ENCODE measurements around the gene SAXO1.
"Not testable (repeated sequence)": the region's sequence is repeated elsewhere in the genome, so short reads cannot be mapped to it uniquely, and the experiment has no call there.

The SAXO1 gene

DNA sequence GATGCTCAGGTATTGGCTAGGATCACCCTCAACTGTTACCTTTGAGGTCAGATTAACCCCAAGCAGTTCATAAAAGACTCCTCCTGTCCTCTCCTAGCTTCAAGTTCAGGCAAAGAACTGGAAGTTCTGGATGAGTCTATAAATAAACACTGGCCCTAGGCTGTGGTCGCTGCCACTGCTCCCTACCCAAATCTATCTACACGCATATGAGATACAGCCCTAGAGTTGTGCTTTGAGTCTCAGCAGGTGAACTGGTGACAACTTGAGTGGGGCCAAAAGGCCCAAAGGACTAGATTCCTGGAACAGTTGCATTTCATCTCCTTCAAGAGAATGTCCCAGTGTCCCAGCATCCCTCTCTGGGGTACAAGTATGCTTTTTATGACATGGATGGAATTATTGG lies 62.6 kb downstream of the SAXO1 start:
- no peak for DNase-seq (ENCODE audit: low read depth)

- no peak for DNase-seq (ENCODE audit: low read depth)
Observed at GRCh38 chr9:18969128-18969527, 63.9 kb downstream of the SAXO1 start.

DNA sequence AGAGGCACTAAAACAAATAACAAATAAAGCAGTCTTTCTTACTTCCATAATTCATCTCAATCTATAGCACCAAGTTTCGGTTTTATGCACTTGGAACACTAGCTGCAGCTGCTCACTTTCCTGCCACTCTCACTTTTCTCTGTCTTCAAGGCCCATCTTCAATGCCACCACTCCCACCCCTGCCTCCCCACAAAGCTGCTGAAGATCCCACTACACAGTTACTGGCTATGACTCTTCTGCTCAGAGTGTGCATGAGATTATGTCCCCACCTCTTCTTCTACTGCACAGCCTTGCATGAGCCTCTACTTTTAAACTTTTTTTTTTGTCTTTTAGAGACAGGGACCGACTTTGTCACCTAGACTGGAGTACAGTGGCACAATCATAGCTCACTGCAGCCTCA lies 77.4 kb downstream of the SAXO1 start:
- no peak for DNase-seq (ENCODE audit: low read depth)

- DNase-seq (ENCODE audit: low read depth): no peak
Observed at GRCh38 chr9:18951936-18952335, 81.1 kb downstream of the SAXO1 start.

GRCh38 chr9:18947892-18948339 lies 85.1 kb downstream of the SAXO1 start:
- no peak for DNase-seq (ENCODE audit: low read depth)

DNA sequence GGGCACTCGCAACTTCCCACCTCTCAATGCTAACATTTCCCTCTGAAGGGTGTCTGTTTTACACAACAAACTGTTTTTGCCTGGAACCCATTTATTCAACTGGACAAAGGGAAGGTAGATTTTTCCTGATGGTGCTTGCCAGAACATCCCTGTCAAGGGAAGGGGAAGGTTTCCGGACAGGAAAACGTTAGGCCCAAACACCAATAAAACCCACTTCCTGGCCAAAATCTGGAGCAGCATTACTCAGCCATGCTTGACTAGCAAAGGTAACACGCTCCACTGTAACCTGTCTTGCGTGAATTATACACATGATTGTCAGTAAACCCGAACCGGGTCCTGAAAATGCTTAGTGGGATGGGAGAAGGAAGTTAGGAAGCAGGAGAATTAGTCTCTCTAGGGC lies 90.2 kb downstream of the SAXO1 start:
- DNase-seq (ENCODE audit: low read depth): no peak

GRCh38 chr9:18941060-18941740 lies 91.8 kb downstream of the SAXO1 start:
- no peak for DNase-seq (ENCODE audit: low read depth)

- DNase-seq (ENCODE audit: low read depth): no peak
Observed at GRCh38 chr9:18939943-18940342, 93.1 kb downstream of the SAXO1 start.

DNA sequence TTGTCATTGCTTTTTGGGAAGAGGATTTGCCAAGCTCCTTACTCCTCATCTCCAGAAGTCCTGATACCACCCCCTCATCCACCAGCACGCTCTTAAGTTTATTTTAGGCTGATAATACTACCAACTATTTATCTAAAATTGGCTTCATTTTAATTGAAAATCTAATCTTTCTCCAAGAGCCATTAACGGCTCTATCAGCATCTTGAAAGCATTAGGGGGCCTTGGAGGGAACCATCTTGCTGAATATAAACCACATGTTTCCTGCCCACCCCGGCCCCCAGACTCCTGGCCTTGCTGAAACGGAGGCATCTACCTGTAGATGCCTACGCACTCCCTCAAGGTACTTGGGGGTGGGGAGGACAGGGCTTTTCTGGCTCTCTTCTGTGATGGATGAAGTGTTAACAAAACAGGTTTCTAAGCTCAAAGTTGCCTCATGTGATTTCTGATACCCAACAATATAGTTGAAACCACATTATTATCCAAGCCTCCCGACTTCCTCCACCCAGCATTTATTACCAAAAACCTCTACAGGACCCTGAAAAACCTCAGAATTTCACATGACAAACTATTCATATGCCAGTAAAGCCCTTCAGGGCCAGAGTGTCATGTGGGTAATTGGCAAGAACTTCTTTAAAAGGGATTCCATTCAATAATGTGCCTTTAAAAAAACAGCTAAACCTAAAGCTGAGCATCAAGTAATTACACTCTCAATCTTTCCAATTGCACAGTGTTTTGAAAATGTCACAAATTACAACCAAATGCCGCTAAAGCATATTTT lies 96.7 kb downstream of the SAXO1 start:
- no peak for DNase-seq (ENCODE audit: low read depth)

DNA sequence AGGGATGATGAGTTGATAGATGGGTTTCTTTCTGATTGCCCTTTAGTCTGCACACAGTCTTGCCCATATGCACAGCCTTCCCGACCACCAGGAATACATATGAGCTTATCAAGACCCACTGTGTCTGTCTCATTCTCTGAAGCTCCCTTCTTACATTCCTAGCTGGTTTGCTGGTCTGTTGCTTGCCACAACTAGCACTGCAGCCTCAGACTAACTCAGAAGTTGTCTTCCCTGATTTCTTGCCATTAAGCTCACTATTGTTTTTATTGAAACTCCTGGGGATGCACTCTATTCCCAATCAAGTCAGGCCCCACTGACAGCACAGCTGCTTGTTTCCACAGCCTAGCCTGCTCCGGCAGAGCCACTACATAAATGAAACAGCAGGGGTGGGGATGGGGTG lies 97.5 kb downstream of the SAXO1 start:
- DNase-seq (ENCODE audit: low read depth): no peak

DNA sequence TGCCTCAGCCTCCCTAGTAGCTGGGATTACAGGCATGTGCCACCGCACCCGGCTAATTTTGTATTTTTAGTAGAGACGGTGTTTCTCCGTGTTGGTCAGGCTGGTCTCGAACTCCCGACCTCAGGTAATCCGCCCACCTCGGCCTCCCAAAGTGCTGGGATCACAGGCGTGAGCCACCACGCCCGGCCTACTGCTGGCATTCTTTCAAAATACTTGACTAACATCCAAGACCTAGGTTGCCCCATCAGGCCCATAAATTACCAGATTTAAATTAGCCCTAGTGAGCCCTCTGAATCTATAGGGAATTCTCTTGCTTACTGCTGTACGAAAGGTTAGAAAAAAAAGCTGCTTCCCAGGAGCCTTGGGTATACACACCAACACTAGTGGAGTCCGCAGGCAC lies 102.4 kb downstream of the SAXO1 start:
- not testable (repeated sequence) for DNase-seq (ENCODE audit: low read depth)

DNA sequence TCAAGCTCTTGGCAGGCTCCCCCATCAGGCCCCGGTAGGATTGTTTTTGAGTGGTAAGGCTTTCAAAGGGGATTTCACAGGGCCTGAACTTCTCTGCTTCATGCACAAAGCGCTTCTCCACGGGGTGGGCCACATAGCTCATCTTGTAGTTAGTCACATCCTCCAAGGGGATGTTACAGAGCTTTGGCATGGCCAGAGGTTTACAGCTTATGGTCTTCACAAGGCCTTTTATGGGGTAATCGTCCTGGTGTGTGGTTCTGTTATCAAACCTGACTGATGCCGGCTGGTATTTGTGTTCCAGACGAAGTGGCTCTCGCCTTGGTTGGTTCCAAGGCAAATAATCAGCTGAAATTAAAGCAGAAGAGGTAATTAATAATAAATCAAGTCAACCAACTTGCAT lies 104.3 kb downstream of the SAXO1 start:
- DNase-seq (ENCODE audit: low read depth): no peak

DNA sequence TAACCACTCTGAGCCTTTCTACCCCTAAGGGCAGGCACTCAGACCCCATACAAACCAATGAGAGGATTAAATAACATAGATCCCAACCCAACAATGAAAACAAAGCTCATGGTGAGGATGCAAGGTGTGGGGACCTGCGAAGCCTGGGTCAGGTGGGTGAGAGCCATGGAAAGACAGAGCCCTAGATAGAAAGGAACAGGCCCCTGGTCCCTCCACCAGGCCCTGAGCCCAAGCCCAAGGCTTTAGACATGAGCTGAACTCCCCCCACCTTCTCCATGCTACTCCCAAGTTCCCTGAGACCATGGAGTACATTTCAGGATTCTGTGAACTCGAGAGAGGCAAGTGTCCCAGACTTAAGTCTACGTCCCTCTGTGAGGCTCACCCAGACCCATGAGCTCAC lies 106.5 kb downstream of the SAXO1 start:
- no peak for DNase-seq (ENCODE audit: low read depth)

DNA sequence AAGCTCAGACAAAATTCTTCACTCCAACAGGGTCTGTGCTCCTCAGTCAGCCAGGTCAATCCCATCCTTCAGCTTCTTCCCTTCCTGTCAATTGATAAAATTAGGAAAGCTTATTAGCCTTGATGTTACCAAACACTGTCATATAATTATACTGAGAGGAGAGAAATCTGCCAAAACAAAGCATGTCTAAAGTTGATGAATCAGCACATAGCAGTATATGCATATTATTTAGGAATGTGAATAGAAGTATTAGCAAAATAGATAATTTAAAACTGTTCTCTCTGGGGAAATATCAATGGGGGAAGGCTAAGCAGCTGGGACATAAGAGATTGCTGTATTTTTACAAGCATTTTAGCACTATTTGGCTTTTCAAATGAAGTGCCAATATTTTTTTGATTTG lies 107.1 kb downstream of the SAXO1 start:
- no peak for DNase-seq (ENCODE audit: low read depth)

GRCh38 chr9:18923671-18924430 lies 109.2 kb downstream of the SAXO1 start:
- no peak for DNase-seq (ENCODE audit: low read depth)

- no peak for DNase-seq (ENCODE audit: low read depth)
Observed at GRCh38 chr9:18923167-18923566, 109.8 kb downstream of the SAXO1 start.

DNA sequence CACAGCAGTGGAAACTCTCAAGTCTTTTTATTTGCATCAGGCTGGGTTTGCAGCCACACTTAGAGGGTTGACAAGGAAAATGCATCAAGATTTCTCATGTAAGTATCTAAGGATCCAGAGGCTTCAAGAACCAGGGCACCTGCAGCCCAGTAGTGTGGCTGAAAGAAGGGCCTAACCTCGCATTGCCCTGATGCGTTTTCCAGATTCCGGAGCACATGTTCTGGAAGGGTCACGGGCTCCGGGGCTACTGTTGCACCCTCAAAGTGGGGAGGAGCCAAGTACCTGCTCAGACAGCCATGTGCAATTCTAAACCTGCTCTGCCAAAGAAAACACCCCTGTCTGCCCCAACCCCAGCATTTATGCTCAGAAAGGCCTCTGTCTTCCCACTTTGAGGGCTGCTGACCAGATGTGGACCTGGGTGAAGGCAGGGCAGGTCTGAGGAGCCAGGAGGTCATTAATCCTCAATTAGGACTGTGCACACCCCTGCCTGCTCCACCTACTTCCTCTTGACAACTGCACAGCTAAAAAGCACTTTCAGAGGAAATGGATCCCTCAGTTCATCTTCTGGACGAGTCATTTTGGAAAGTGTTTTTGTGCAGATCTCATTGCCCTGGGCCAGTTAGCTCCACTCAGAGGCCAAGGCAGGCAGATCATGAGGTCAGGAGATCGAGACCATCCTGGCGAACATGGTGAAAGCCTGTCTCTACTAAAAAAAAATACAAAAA lies 110.7 kb downstream of the SAXO1 start:
- no peak for DNase-seq (ENCODE audit: low read depth)

GRCh38 chr9:18921366-18922075 lies 111.5 kb downstream of the SAXO1 start:
- no peak for DNase-seq (ENCODE audit: low read depth)

- DNase-seq (ENCODE audit: low read depth): no peak
Observed at GRCh38 chr9:18920141-18921084, 112.6 kb downstream of the SAXO1 start.

GRCh38 chr9:18911714-18912342 lies 121.2 kb downstream of the SAXO1 start:
- DNase-seq (ENCODE audit: low read depth): no peak
